K562 (cell line): ENCODE data around the gene DNMT1. TPM values are rescaled to one million over a fixed set of nuclear protein-coding genes. Genes with fewer than 3 reads are reported as not detected.
A peak's percentile ranks its signal among the peaks of the same experiment; 100 is the strongest.

Experiments used
- CTBP1 ChIP-seq: fragments of 450-650 bp; IDR thresholded peaks from 2 replicates; pipeline ENCODE4 v1.6.1; 2016; ENCODE audit warnings: borderline replicate concordance
- E2F4 ChIP-seq: sonication (generic); formaldehyde crosslinking; IDR thresholded peaks from 2 replicates; pipeline ENCODE4 v1.8.0; 2022; ENCODE audit warnings: mild to moderate bottlenecking, low read depth, missing genetic modification reagents
- MBD2 ChIP-seq: sonication (generic); IDR thresholded peaks from 2 replicates; pipeline ENCODE4 v1.6.1; 2016; ENCODE audit warnings: low read depth, borderline replicate concordance
- PKNOX1 ChIP-seq: fragments of 450-650 bp; IDR thresholded peaks from 2 replicates; pipeline ENCODE4 v1.6.1; 2016
- PRDM10 ChIP-seq: fragments of 450-650 bp; IDR thresholded peaks from 2 replicates; pipeline ENCODE4 v1.6.1; 2018; ENCODE audit not compliant: partially characterized antibody
- RCOR1 ChIP-seq, 2 experiments: IDR thresholded peaks; 2 replicates each; pipeline ENCODE4 v1.6.1; 2012; ENCODE audit warnings: low read depth in 2 of 2, low read length in 2 of 2, borderline replicate concordance in 1 of 2, improper control_type of control experiment in 1 of 2
- SREBF1 ChIP-seq: fragments of 150-350 bp; IDR thresholded peaks from 2 replicates; pipeline ENCODE4 v1.6.1; 2014; ENCODE audit warnings: antibody characterized with exemption, low read depth, low read length, borderline replicate concordance
- SRSF9 ChIP-seq: fragments of 200-400 bp; formaldehyde crosslinking; IDR thresholded peaks from 2 replicates; pipeline ENCODE4 v1.6.1; 2017; ENCODE audit warnings: low read depth, low read length, borderline replicate concordance
- STAG1 ChIP-seq: sonication (generic); formaldehyde crosslinking; IDR thresholded peaks from 2 replicates; pipeline ENCODE4 v1.5.0; 2020; ENCODE audit warnings: missing genetic modification reagents, borderline replicate concordance
- TAL1 ChIP-seq: fragments of 450-650 bp; IDR thresholded peaks from 2 replicates; pipeline ENCODE4 v1.6.1; 2016; ENCODE audit warnings: mild to moderate bottlenecking
- ZNF133 ChIP-seq: fragments of 250-450 bp; sonication (Bioruptor Pico); IDR thresholded peaks from 2 replicates; pipeline ENCODE4 v1.4.0; 2020; ENCODE audit warnings: mild to moderate bottlenecking
- ZNF316 ChIP-seq: fragments of 450-650 bp; IDR thresholded peaks from 2 replicates; pipeline ENCODE4 v1.6.1; 2016
- ZNF512 ChIP-seq: IDR thresholded peaks from 2 replicates; pipeline ENCODE4 v1.6.1; 2016; ENCODE audit warnings: missing genetic modification characterization, missing compliant biosample characterization
- ZNF592 ChIP-seq: fragments of 450-650 bp; IDR thresholded peaks from 2 replicates; pipeline ENCODE4 v1.6.1; 2017; ENCODE audit warnings: antibody characterized with exemption, mild to moderate bottlenecking
- ZNF707 ChIP-seq: fragments of 250-450 bp; sonication (Bioruptor Pico); conservative IDR thresholded peaks from 2 replicates; pipeline ENCODE4 v1.8.0; 2022; ENCODE audit warnings: inconsistent platforms, mild to moderate bottlenecking, moderate library complexity
- polyA plus RNA-seq, 8 experiments: library from polyadenylated mRNA; depleted of rRNA in 4 of 8; stranded (reverse) in 5 of 8; unstranded in 3 of 8; fragments of >200 nt; fragmentation: Nextera tagmentation in 2 of 8; fragmentation: Illumina TruSeq in 1 of 8; extraction: Ambion mirVana in 2 of 8; extraction: Trizol in 1 of 8; gene quantifications; 2 replicates each; pipeline versions ENCODE4 v1.2.1 to v1.2.3, GENCODE V29; 2011 to 2014; ENCODE audit warnings: inconsistent platforms in 1 of 8, missing spikeins in 1 of 8
- total RNA-seq, 7 experiments: library from RNA; depleted of rRNA in 6 of 7; stranded (reverse); fragments of >200 nt in 6 of 7; fragmentation: Illumina TruSeq in 2 of 7; extraction: Trizol in 2 of 7; gene quantifications; 2 replicates each; pipeline versions ENCODE4 v1.2.1 to v1.2.3, GENCODE V29; 2011 to 2021; ENCODE audit warnings: low replicate concordance in 1 of 7
- TF ChIP-seq, protein P1 (sequence below): sonication (generic); formaldehyde crosslinking; IDR thresholded peaks from 2 replicates; pipeline ENCODE4 v1.8.0; 2023; ENCODE audit warnings: mild to moderate bottlenecking, missing genetic modification reagents

The DNMT1 gene
- total and polyA plus RNA-seq, 9 of the 15 experiments (the other 6 are each of a cell fraction or from before 2014, with no cell fraction given): 80.1 to 271 (median 121) TPM

DNA sequence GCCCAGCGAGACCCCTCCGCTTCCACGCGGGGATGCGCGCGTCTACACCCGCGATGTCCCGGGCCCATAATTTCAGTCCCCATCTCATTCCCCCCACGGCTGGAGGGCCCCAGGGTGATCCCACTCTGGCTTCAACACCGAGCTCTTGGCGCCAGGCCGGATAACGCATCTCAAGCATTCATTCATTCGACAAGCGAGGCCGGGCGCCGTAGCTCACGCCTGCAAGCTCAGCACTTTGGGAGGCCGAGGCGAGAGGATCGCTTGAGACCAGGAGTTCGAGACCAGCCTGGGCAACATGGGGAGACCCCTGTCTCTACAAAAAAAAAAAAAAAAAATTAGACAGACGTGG, 98.2 kb downstream of the DNMT1 start (continued):
- peak; percentile 4; the same call in 1 of the 2 replicates for TF ChIP-seq ZNF592
- no peak for TF ChIP-seq ZNF512 (tag)
- TF ChIP-seq RCOR1 (IDR thresholded peaks at IDR 0.05; ENCODE audit: borderline replicate concordance in 1 of 2, low read depth in 2 of 2, low read length in 2 of 2): 0 out of 4 replicates have a peak, but pooled peaks of 1 of the 2 experiments have one; percentile 1
- TF ChIP-seq STAG1 (CRISPR knock-in tag): 0 out of 2 replicates have a peak, but pooled peaks have one; percentile 2
- no peak for TF ChIP-seq TAL1
- no peak for TF ChIP-seq ZNF133
- no peak for TF ChIP-seq PRDM10
- TF ChIP-seq PKNOX1: no peak
- TF ChIP-seq ZNF316: peak; percentile 87
- TF ChIP-seq SRSF9: no peak
- no peak for TF ChIP-seq MBD2
- TF ChIP-seq SREBF1: no peak
- TF ChIP-seq, protein P1, sequence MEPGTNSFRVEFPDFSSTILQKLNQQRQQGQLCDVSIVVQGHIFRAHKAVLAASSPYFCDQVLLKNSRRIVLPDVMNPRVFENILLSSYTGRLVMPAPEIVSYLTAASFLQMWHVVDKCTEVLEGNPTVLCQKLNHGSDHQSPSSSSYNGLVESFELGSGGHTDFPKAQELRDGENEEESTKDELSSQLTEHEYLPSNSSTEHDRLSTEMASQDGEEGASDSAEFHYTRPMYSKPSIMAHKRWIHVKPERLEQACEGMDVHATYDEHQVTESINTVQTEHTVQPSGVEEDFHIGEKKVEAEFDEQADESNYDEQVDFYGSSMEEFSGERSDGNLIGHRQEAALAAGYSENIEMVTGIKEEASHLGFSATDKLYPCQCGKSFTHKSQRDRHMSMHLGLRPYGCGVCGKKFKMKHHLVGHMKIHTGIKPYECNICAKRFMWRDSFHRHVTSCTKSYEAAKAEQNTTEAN (CRISPR knock-in tag): no peak
- no peak for TF ChIP-seq E2F4 (CRISPR knock-in tag)
- no peak for TF ChIP-seq CTBP1
- TF ChIP-seq ZNF707 (CRISPR knock-in tag): no peak
